Panc1 (cell line): ENCODE measurements around the gene FUCA2. TPM values are rescaled to one million over a fixed set of nuclear protein-coding genes. Genes with fewer than 3 reads are reported as not detected.

Experiments used
- ATAC-seq: fragments of 200-7000 bp; cut with Tn5 transposase; 2 replicates; pipeline ENCODE4 v1.9.1; 2020; ENCODE audit warnings: mild to moderate bottlenecking, moderate library complexity
- BruUV-seq: library from RNA; stranded (reverse); fragments of 400-500 nt; replicated peaks from 2 replicates; lab custom pipeline; 2021; lab: Mats Ljungman, UMichigan
- CTCF ChIA-PET: fragments of 300-600 bp; sonication (Branson Sonifier 250); formaldehyde crosslinking; loops from one replicate; lab custom pipeline; 2022; ENCODE audit warnings: antibody characterized with exemption; lab: Charles Lee
- POLR2A ChIA-PET: fragments of 300-600 bp; sonication (Branson Sonifier 250); formaldehyde crosslinking; loops from one replicate; lab custom pipeline; 2022; ENCODE audit warnings: antibody characterized with exemption; lab: Charles Lee
- DNase-seq: peaks from one replicate; pipeline ENCODE4 v3.0.0-alpha.2; 2010; ENCODE audit warnings: low read depth, low spot score
- H3K27ac ChIP-seq: 2 replicates; pipeline ENCODE4 v1.5.1; 2011; ENCODE audit warnings: mild to moderate bottlenecking, low read length, inconsistent platforms
- H3K27me3 ChIP-seq: fragments of 200-500 bp; sonication (Bioruptor generic); 2 replicates; pipeline ENCODE4 v1.6.0; 2014; ENCODE audit warnings: low read length, inconsistent platforms; ENCODE audit not compliant: control insufficient read depth, insufficient read depth
- H3K36me3 ChIP-seq: fragments of 200-500 bp; sonication (Bioruptor generic); 2 replicates; pipeline ENCODE4 v1.5.1; 2014; ENCODE audit warnings: inconsistent platforms, mild to moderate bottlenecking, low read length, moderate library complexity; ENCODE audit not compliant: control insufficient read depth, insufficient read depth
- H3K4me1 ChIP-seq: 2 replicates; pipeline ENCODE4 v1.5.1; 2011; ENCODE audit warnings: inconsistent platforms, mild to moderate bottlenecking, low read length, moderate library complexity; ENCODE audit not compliant: control insufficient read depth, insufficient read depth
- H3K4me3 ChIP-seq, 2 experiments: 2 replicates each; pipeline ENCODE4 v1.5.1; 2011 to 2012; ENCODE audit warnings: low read depth in 2 of 2, low read length in 2 of 2, mild to moderate bottlenecking in 2 of 2, inconsistent platforms in 1 of 2, moderate library complexity in 1 of 2
- H3K9me3 ChIP-seq: fragments of 200-500 bp; sonication (Bioruptor generic); 2 replicates; pipeline ENCODE4 v1.5.1; 2014; ENCODE audit warnings: low read depth, mild to moderate bottlenecking, inconsistent platforms, low read length, moderate library complexity; ENCODE audit not compliant: control insufficient read depth, insufficient read depth
- CTCF ChIP-seq: fragments of 450-650 bp; IDR thresholded peaks from 2 replicates; pipeline ENCODE4 v1.5.1; 2017; ENCODE audit warnings: mild to moderate bottlenecking
- POLR2AphosphoS5 ChIP-seq: IDR thresholded peaks from 2 replicates; pipeline ENCODE4 v1.6.1; 2012; ENCODE audit warnings: mild to moderate bottlenecking, low read depth, low read length, moderate library complexity
- REST ChIP-seq, 2 experiments: IDR thresholded peaks; 2 replicates each; pipeline ENCODE4 v1.6.1; 2011 to 2012; ENCODE audit warnings: low read depth in 2 of 2, control low read depth in 1 of 2, low read length in 1 of 2, mild to moderate bottlenecking in 1 of 2, moderate library complexity in 1 of 2; ENCODE audit not compliant: insufficient read depth in 1 of 2
- SIN3A ChIP-seq: IDR thresholded peaks from 2 replicates; pipeline ENCODE4 v1.6.1; 2012; ENCODE audit warnings: low read depth, mild to moderate bottlenecking, low read length, moderate library complexity, borderline replicate concordance; ENCODE audit not compliant: insufficient read depth
- TCF7L2 ChIP-seq: IDR thresholded peaks from 2 replicates; pipeline ENCODE4 v1.6.1; 2011; ENCODE audit warnings: mild to moderate bottlenecking, low read depth, low read length, inconsistent platforms
- in situ Hi-C: cut with HindIII; loops from 2 replicates; pipeline ENCODE4 v1.10.0; 2016; ENCODE audit warnings: low sequenced_read_pairs, low pct_unique_long_range_greater_than_20kb
- intact Hi-C: fragments of 100-400 bp; cut with micrococcal nuclease; formaldehyde crosslinking; loops from one replicate; pipeline ENCODE4 v1.10.0; 2022; ENCODE audit not compliant: unreplicated experiment
- total RNA-seq: library from RNA; stranded (reverse); gene quantifications from one replicate; pipeline ENCODE4 v1.2.1, GENCODE V29; 2021; ENCODE audit not compliant: unreplicated experiment

Gene FUCA2
- total RNA-seq, 1 experiment from 2014 or later, result 68.1 TPM

GRCh38 chr6:143539106-143539505 is 27.6 kb upstream of the FUCA2 start:
- BruUV-seq, result no TSS peak
- POLR2A ChIA-PET, result no interaction called here
- no peak for ATAC-seq

GRCh38 chr6:143538374-143538773 is 26.9 kb upstream of the FUCA2 start:
- Histone ChIP-seq H3K9me3 (no peaks in the 10 kb centered on the region), H3K4me3 (no peak overlapping the region), H3K4me1 (peaks cover 11% of the 10 kb centered on the region; the same call in 1 of the 2 replicates), H3K27me3 (no peaks in the 10 kb centered on the region), H3K36me3 (no peaks in the 10 kb centered on the region), H3K27ac (peak overlapping the region; percentile 89; the same call in 1 of the 2 replicates)
- ATAC-seq (no peak), DNase-seq (no peak)
- TSS peak; percentile 61 for BruUV-seq
- in situ Hi-C loops (no loop called here), intact Hi-C loops (no loop called here)
- ChIA-PET CTCF (no interaction called here), POLR2A (no interaction called here)
- TF ChIP-seq REST (IDR thresholded peaks at IDR 0.05; ENCODE audit: insufficient read depth in 1 of 2, low read depth in 2 of 2, low read length in 1 of 2) (no peak), CTCF (no peak), POLR2AphosphoS5 (no peak), SIN3A (no peak), TCF7L2 (no peak)

More at GRCh38 chr6:143539106-143539505, 27.6 kb upstream of the FUCA2 start:
- Histone ChIP-seq H3K36me3 (no peaks in the 10 kb centered on the region), H3K27ac (0 out of 2 replicates have a peak overlapping the region, but pooled peaks have one; percentile 89), H3K4me1 (peaks cover 11% of the 10 kb centered on the region; the same call in 1 of the 2 replicates), H3K27me3 (no peaks in the 10 kb centered on the region), H3K9me3 (no peaks in the 10 kb centered on the region), H3K4me3 (no peak overlapping the region)
- no peak for TF ChIP-seq TCF7L2
- TF ChIP-seq CTCF, result no peak
- TF ChIP-seq REST (IDR thresholded peaks at IDR 0.05; ENCODE audit: insufficient read depth in 1 of 2, low read depth in 2 of 2, low read length in 1 of 2), result no peak
- TF ChIP-seq SIN3A, result no peak
- no peak for TF ChIP-seq POLR2AphosphoS5
- intact Hi-C loops (no loop called here), in situ Hi-C loops (no loop called here)
- CTCF ChIA-PET, result no interaction called here
- DNase-seq, result no peak
